NCI-H187 treated with DMSO at 0.1 percent for 48 hours (cell line): ENCODE measurements around the gene ARHGAP22.

Experiments used
- DNase-seq: peaks from one replicate; lab custom pipeline; 2025; lab: John Stamatoyannopoulos, UW

Gene ARHGAP22

DNA sequence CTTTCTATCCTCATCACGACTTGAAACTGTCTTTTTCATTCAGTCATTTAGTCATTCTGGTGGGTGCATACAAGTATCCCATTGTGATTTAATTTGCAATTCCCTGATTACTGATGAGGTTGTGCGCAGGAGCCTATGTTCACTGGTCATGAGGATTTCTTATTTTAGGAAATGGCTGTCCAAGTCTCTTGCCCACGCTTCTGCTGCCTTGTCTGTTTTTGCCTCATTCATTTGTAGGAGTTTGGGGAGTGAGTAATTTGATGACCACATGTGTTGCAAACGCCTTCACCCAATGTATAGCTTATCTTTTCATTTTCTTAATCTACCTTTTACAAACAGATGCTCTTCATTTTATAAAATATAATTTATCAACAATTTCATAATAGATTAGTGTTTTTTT is 127.3 kb downstream of the ARHGAP22 start:
- DNase-seq = no peak

DNA sequence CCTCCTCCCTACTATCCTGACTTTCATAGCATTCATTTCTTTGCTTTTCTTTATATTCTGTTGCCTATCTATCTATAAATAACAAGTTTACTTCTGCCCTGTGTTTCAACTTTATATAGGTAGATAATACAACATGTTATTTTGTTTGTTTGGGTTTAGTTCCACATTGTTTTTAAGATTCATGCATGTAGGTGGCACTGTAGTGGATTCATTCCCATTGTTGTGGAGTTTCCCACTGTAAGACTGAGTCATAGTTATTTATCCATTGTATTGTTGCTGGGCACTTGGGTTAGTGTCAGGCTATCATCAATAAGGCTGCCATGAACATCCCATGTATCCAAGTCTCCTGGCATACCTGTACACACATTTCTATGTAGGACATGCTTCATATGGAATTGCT is 127.7 kb downstream of the ARHGAP22 start:
- no peak for DNase-seq

- no peak for DNase-seq
Measured at GRCh38 chr10:48476279-48476982, 128.4 kb downstream of the ARHGAP22 start.

GRCh38 chr10:48475943-48476278 is 129.0 kb downstream of the ARHGAP22 start:
- no peak for DNase-seq

DNA sequence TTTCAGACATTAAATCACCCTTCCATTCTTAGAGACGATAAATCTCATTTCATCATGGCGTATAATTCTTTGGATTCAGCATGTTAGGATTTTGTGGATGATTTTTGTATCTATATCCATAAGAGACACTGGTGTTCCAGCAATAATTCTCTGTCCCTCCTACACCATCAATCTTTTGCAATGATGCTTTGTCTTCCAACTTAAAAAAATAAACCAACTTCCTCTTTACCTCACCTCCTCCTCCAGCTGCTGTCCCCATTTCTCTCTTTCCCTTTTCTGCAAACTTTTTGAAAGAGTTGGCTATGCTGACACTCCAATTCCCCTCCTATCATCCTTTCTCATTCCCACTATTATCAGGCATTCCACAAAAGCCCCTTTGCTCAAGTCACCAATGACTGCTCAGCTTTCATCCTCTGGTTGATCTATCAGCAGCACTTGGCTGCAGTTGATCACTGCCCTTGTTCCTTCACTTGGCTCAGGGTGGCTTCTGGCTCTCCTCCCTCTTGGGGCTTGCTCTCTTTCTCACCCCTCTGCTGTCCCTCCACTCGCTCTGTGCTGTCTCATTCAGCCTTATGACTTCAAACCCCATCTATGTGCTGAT is 130.0 kb downstream of the ARHGAP22 start:
- DNase-seq = no peak

DNA sequence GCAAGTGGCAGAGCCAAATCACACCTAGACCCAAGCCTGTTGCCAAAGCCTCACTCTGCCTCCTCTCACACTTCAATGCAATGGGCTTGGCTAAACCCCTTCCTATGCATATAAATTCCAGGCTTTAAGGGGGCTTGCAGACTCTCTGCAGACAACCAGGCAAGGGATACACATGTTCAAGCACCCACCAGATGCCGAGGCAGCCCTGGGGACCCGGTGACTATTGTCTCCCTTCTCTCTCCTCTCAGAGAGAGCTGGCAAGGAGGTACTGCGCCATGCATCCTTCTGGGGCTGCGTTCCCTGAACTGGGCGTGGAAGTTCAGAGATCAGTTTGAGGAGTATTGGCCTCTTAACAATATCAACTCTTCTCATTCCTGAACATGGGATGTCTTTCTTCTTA is 131.2 kb downstream of the ARHGAP22 start:
- DNase-seq = no peak

DNA sequence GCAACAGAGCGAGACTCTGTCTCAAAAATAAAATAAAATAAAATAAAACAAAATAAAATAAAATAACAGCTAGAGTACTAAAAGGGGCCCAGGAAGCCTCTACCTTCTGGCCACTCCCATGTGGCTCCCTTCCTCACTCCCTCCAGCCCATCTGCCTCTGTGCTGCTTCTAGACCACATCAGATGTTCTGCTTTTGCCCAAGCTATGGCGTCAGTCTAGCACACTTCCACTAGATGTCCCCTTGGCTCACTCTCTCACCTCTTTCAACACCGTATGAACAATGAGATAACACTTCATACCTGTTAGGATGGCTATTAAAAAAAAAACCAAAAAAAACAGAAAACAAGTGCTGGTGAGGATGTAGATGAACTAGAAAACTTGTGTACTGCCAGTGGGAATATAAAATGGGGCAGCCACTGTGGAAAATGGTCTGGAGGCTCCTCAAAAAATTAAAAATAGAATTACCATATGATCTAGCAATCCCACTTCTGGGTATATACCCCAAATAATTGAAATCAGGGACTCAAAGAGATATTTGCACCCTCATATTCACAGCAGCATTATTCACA is 132.3 kb downstream of the ARHGAP22 start:
- no peak for DNase-seq

GRCh38 chr10:48470893-48471805 is 133.7 kb downstream of the ARHGAP22 start:
- DNase-seq = no peak

DNA sequence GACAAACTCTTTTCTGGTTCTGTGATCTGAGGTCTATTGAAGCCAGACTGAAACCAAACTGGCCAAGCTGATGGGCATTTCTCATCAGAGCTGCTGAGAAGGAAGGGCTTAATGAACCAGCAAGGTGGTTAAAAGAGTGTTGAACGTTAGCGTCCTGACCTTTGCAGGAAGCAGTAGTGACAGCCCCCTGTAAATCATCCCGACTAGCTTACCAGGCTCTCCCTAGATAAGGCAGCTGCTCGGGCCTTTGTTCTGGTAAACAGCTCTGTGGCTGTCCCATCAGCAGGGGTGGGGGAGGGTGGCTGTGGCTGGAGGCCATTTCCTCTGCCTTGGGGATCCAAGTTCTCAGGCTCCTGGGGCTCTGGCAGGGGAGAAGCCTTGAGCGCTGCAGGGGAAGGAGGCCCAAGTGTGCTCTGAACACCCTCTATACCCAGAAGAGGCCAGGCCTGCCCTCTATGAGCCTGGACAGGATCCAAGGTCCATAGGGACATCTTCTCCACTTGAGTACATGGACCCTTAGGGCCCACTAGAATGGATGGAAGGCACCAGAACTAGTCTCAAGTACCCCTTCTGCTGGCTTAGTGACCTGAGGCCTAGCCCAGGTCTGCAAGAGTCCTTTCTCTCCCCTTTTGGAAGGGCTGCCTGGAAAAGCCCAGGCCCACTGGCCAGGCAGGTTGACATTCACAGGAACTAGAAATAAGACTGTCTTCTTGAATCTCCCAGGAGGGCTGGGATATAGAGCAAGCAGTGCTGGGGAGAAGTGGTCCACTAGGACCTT is 134.6 kb downstream of the ARHGAP22 start:
- DNase-seq = no peak

GRCh38 chr10:48469516-48470020 is 135.3 kb downstream of the ARHGAP22 start:
- no peak for DNase-seq

DNA sequence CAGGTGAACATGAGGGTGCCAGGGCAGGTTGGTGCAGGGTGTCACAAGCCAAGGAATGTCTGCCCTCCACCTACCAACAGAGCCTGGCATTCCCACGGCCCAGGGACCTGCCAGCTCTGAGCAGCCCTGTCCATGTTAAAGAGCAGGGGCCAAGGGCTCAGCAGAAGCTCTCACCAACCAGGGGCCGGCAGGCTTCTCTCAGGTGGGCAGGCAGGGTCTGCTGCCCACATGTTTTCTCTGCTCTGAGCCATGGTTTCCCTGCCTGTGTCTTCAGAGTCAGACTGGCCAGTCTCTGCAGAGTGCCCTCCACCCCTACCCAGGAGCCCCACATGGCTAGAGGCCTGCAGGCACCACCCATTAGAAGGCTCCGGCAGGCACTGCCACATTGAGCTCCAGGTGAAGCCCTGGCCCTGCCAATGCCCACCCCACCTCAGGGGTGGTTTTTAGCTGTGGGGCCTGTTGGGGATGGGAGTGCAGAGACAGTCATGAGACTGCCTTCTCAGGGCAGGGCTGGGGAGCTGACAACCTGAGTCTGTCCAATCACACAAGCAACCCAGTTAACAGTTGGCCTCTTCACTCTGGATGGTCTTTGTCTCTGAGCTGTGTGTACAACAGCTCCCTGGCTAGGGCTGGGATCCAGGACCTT is 135.9 kb downstream of the ARHGAP22 start:
- no peak for DNase-seq

GRCh38 chr10:48468130-48468790 is 136.6 kb downstream of the ARHGAP22 start:
- DNase-seq = no peak

- DNase-seq = no peak
Measured at GRCh38 chr10:48467669-48468068, 137.2 kb downstream of the ARHGAP22 start.

DNA sequence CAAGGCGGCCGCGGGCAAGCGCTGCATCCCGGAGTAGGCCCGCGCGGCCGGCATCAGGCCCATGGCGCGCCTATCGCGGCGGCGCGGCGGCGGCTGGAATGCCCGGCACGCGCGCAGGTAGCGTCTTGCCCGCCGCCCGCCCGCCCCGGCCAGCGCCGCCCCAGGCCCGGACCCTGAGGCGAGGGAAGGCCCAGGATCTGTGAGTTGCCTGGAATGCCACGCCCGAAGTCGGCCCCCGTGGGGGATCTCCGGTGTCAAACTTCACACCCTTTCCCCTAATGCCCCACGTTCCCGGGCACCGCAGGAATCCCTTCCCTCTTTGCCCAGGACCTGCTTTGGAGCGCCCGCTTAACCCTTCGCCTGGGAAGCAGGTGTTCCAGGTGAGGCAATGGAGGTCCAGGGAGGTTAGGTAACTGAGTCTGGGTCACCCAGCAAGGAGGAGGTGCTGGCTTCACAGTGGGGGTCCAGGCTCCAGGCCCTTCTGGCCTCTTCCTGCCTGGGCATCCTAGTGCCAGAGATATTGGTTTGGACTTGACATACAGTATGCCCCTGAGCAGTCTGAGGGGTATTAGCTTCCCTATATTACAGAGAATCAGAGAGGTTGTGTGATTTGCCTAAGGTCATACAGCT is 138.1 kb downstream of the ARHGAP22 start:
- DNase-seq = no peak

- no peak for DNase-seq
Measured at GRCh38 chr10:48465860-48466521, 138.9 kb downstream of the ARHGAP22 start.

DNA sequence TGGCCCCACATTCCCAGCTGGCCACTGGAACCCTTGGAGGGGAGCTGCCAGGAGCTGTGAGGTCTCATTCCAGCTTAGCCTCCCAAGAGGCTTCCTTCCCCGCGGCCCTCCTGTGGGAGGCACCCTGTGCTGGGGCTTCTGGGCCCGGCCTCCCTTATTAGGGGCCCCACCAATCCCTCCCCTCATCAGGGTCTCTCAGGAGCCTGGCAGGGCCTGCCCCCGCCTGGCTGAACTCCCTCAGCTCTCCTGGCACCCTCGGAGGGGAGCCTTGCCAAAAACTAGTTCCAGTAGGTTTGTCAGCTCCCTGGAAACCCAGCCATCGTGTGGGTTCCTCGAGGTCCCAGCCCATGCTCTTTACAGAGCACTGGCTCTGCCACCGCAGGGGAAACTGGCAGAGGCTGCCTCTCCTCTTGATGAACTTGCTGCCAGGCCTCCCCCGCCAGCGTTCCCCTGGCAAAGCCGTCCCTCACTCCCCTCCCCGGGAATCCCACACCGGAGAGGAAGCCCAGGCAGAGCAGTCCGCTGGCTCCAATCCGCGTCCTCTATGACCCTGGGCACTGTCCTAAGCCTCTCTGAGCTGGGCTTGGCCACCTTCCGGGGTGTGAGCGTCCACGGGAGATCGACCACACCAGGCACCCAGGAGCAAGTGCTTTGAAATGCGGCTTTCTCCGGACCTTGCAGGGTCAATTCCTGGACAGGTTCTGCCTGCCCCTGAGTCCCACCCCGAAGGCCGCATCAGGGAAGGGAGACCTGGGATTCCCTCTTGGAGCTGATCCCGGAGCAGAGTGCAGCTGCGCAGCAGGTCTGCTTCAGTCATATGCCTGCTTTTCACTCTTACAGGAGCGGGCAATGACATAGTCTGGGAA is 139.8 kb downstream of the ARHGAP22 start:
- no peak for DNase-seq

DNA sequence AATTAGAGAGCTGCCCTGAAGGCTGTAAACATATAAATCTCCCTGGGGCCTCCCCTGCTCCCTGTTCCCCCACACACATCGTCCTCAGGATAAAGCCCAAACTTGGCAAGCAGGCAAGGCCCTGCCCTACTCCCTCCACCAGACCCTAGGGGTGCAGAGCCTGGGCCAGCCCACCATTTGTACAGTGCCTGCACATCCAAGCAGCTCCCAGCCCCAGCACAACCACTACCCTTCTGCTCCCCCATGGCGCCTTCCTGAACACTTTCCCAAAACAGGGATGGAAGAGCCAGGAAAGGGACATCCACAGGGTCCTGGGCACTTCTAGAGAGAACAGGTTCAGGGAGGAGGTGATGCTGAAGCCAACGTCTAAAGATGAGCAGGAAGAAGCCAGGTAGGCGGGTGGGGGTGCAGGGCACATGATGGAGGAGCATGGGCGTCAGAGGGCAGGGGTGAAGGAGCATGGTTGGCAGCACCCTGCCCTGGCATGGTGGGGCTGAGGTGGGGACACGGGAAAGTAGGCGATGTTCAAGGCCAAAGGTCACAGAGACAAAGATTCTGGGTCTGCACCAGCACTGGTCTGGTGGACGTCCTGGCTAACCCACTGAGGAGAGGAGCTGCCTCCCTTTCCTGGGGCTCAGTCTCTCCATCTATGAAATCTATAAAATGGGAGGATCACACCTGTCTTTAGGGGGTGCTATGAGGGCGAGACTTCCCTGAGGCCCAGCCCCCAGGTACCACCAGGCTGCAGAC is 140.6 kb downstream of the ARHGAP22 start:
- DNase-seq = no peak
